Amniotic stem cell (primary cell): ENCODE measurements around the gene TMTC1.

Source experiments
- DNase-seq: peaks from one replicate; lab custom pipeline; 2025; lab: John Stamatoyannopoulos, UW

The TMTC1 gene

GRCh38 chr12:29741342-29742241 is 42.1 kb downstream of the TMTC1 start:
- DNase-seq: no peak

- DNase-seq: no peak
Measured at GRCh38 chr12:29739279-29739991, 44.3 kb downstream of the TMTC1 start.

- no peak for DNase-seq
Measured at GRCh38 chr12:29738365-29738764, 45.4 kb downstream of the TMTC1 start.

- DNase-seq: no peak
Measured at GRCh38 chr12:29737644-29738043, 46.1 kb downstream of the TMTC1 start.

- DNase-seq: no peak
Measured at GRCh38 chr12:29735604-29736003, 48.1 kb downstream of the TMTC1 start.

GRCh38 chr12:29734734-29735133 is 49.0 kb downstream of the TMTC1 start:
- no peak for DNase-seq

- DNase-seq: no peak
Measured at GRCh38 chr12:29734305-29734704, 49.4 kb downstream of the TMTC1 start.

- no peak for DNase-seq
Measured at GRCh38 chr12:29733501-29733900, 50.2 kb downstream of the TMTC1 start.

GRCh38 chr12:29733060-29733459 is 50.7 kb downstream of the TMTC1 start:
- no peak for DNase-seq

- no peak for DNase-seq
Measured at GRCh38 chr12:29732593-29732992, 51.1 kb downstream of the TMTC1 start.

- no peak for DNase-seq
Measured at GRCh38 chr12:29732191-29732590, 51.6 kb downstream of the TMTC1 start.

- DNase-seq: no peak
Measured at GRCh38 chr12:29731591-29731990, 52.2 kb downstream of the TMTC1 start.

GRCh38 chr12:29730481-29730880 is 53.3 kb downstream of the TMTC1 start:
- DNase-seq: no peak

GRCh38 chr12:29728030-29728429 is 55.7 kb downstream of the TMTC1 start:
- no peak for DNase-seq

GRCh38 chr12:29726741-29727348 is 56.9 kb downstream of the TMTC1 start:
- no peak for DNase-seq

GRCh38 chr12:29726321-29726692 is 57.4 kb downstream of the TMTC1 start:
- DNase-seq: no peak

- DNase-seq: no peak
Measured at GRCh38 chr12:29725587-29726320, 58.0 kb downstream of the TMTC1 start.

GRCh38 chr12:29722164-29722563 is 61.6 kb downstream of the TMTC1 start:
- no peak for DNase-seq

- no peak for DNase-seq
Measured at GRCh38 chr12:29719381-29719780, 64.4 kb downstream of the TMTC1 start.

- no peak for DNase-seq
Measured at GRCh38 chr12:29717540-29718100, 66.1 kb downstream of the TMTC1 start.

GRCh38 chr12:29714966-29715365 is 68.8 kb downstream of the TMTC1 start:
- DNase-seq: no peak

GRCh38 chr12:29713729-29714128 is 70.0 kb downstream of the TMTC1 start:
- DNase-seq: no peak
